BE2C (cell line): ENCODE results near the gene EPHA3.

Experiments used
- DNase-seq: peaks from one replicate; pipeline ENCODE4 v3.0.0-alpha.2; 2020
- H3K27me3 ChIP-seq: fragments of 250-450 bp; sonication (Bioruptor Pico); 2 replicates; pipeline ENCODE4 v1.5.1; 2020; ENCODE audit warnings: mild to moderate bottlenecking
- H3K36me3 ChIP-seq: fragments of 250-450 bp; sonication (Bioruptor Pico); 2 replicates; pipeline ENCODE4 v1.5.1; 2020; ENCODE audit warnings: mild to moderate bottlenecking
- H3K4me1 ChIP-seq: fragments of 250-450 bp; sonication (Bioruptor Pico); 2 replicates; pipeline ENCODE4 v1.5.1; 2020
- H3K4me3 ChIP-seq: 2 replicates; pipeline ENCODE4 v1.5.1; 2011; ENCODE audit warnings: low read depth, low read length
- H3K9me3 ChIP-seq: fragments of 250-450 bp; sonication (Bioruptor Pico); 2 replicates; pipeline ENCODE4 v1.5.1; 2020
- TF ChIP-seq, protein P1 (sequence below): IDR thresholded peaks from 2 replicates; pipeline ENCODE4 v1.5.1; 2012; ENCODE audit warnings: mild to moderate bottlenecking, low read depth, low read length

Gene EPHA3

DNA sequence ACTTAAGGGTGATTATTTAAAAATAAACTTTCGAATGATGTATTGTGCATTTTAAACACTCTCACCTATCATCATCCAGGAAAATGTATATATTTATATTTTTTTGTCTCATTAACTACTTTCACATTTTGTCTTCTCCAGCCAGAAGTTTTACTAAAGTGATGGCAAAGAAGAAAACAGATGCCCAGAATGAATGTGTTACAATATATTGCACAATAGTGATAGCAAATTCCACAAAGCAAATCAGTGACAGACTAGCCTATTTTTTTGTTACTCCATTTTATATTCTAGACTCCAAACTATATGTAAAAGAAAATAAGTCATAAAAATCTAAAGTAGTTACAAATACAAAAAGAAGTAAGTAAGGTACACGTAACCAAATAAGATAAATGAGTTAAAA, 414.7 kb downstream of the EPHA3 start:
- Histone ChIP-seq H3K9me3 (no peaks in the 10 kb centered on the region), H3K4me1 (no peaks in the 10 kb centered on the region), H3K36me3 (no peaks in the 10 kb centered on the region), H3K27me3 (no peaks in the 10 kb centered on the region), H3K4me3 (no peak overlapping the region)
- no peak for DNase-seq
- TF ChIP-seq, protein P1, sequence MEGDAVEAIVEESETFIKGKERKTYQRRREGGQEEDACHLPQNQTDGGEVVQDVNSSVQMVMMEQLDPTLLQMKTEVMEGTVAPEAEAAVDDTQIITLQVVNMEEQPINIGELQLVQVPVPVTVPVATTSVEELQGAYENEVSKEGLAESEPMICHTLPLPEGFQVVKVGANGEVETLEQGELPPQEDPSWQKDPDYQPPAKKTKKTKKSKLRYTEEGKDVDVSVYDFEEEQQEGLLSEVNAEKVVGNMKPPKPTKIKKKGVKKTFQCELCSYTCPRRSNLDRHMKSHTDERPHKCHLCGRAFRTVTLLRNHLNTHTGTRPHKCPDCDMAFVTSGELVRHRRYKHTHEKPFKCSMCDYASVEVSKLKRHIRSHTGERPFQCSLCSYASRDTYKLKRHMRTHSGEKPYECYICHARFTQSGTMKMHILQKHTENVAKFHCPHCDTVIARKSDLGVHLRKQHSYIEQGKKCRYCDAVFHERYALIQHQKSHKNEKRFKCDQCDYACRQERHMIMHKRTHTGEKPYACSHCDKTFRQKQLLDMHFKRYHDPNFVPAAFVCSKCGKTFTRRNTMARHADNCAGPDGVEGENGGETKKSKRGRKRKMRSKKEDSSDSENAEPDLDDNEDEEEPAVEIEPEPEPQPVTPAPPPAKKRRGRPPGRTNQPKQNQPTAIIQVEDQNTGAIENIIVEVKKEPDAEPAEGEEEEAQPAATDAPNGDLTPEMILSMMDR: no peak

DNA sequence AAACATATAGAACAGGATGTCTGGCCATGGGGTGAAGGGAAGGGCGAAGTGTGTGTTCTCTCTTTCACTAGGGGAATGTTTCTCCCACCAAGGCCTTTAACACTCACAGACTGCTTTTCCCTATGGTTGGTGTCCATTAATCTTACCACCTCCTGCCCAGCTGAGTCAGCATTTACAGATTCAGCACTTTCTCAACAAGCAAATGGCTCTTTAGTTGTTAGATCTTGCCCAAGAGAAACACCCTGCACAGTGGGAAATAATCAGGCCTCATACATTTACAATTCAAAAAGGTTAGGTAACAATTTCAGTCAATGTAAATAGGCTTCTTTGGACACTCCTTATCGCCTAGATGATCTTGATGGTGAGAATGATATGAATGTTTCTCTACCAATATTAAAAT, 418.2 kb downstream of the EPHA3 start:
- no peak overlapping the region for H3K4me3 ChIP-seq
- H3K36me3 ChIP-seq: no peaks in the 10 kb centered on the region
- TF ChIP-seq, protein P1: no peak
- H3K27me3 ChIP-seq: no peaks in the 10 kb centered on the region
- H3K9me3 ChIP-seq: no peaks in the 10 kb centered on the region
- no peak for DNase-seq
- H3K4me1 ChIP-seq: no peaks in the 10 kb centered on the region

DNA sequence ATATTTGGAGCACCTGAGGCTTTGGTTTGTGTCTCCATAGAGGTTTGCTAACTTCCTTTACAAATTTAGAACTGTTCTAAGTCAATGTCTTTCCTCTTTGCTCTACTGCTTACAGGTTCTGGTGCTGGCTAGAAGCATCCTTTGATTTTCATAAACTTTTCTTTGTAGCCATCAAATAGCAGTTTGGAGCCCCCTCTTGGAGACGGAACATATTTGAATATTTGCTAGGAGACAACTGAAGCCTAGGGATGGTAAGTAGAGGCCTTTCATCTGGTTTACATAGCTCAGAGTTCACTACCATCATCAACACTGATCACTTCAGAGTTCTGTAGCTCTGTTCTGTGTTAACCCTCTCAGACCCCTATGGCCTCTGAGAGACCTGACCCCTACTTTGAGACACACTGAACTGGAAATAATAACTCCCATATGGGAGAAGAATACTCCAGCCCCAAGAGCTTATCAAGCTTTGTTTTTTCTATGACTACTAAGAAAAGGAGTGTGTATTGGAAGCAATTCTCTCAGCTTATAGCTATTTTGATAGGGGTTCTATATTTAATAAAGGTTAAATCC, 420.4 kb downstream of the EPHA3 start:
- Histone ChIP-seq H3K36me3 (no peaks in the 10 kb centered on the region), H3K27me3 (no peaks in the 10 kb centered on the region), H3K4me3 (no peak overlapping the region), H3K4me1 (no peaks in the 10 kb centered on the region), H3K9me3 (no peaks in the 10 kb centered on the region)
- DNase-seq: no peak
- TF ChIP-seq, protein P1: no peak
